ENCODE results near the gene NAA10. TPM values are rescaled to one million over a fixed set of nuclear protein-coding genes. Genes with fewer than 3 reads are reported as not detected.

Gene NAA10
- total RNA-seq, 1 experiment from 2014 or later = 124 TPM

- Histone ChIP-seq H3K27me3 (ENCODE audit: insufficient read depth, low read length) (no peaks in the 10 kb centered on the region), H4K20me1 (ENCODE audit: insufficient read depth) (no peaks in the 10 kb centered on the region), H2AFZ (ENCODE audit: low read depth, low read length, poor library complexity, severe bottlenecking) (no peak overlapping the region), H3K4me1 (ENCODE audit: control insufficient read depth in 1 of 2, insufficient read depth in 2 of 2, low read length in 2 of 2) (peaks cover 8 to 17% of the 10 kb centered on the region in 2 experiments), H3K4me2 (ENCODE audit: low read length) (no peak overlapping the region), H3K4me3 (replicated peaks in 1 of 2; ENCODE audit: low read depth in 1 of 2, low read length in 2 of 2) (no peak overlapping the region), H3K9me3 (ENCODE audit: control insufficient read depth in 1 of 2, insufficient read depth in 1 of 2, low read depth in 1 of 2, low read length in 2 of 2) (no peaks in the 10 kb centered on the region), H3K36me3 (ENCODE audit: control insufficient read depth in 1 of 2, insufficient read depth in 2 of 2, low read length in 2 of 2) (peaks cover 3 to 5% of the 10 kb centered on the region in 2 experiments; a peak in 2 of 4 replicates), H3K79me2 (ENCODE audit: insufficient read depth, low read length) (peaks cover 27% of the 10 kb centered on the region; the same call in 1 of the 2 replicates), H3K27ac (ENCODE audit: low read depth, low read length) (no peak overlapping the region), H3K9me2 (ENCODE audit: insufficient read depth) (no peaks in the 10 kb centered on the region), H3K9ac (ENCODE audit: low read length) (no peak overlapping the region)
- ATAC-seq (no peak), DNase-seq (ENCODE audit: low read depth, low spot score) (no peak)
- intact Hi-C loops (cut with micrococcal nuclease) = no loop called here
- TF ChIP-seq SRF (IDR thresholded peaks at IDR 0.05; ENCODE audit: low read depth) = no peak
- TF ChIP-seq RAD21 (IDR thresholded peaks at IDR 0.05; ENCODE audit: low read depth) = no peak
- TF ChIP-seq SIN3A (IDR thresholded peaks at IDR 0.05; ENCODE audit: low read depth) = no peak
- TF ChIP-seq POLR2AphosphoS5 (IDR thresholded peaks at IDR 0.05; ENCODE audit: low read depth, low read length) = no peak
- no peak for TF ChIP-seq ZFX (IDR thresholded peaks at IDR 0.05)
- no peak for TF ChIP-seq REST (IDR thresholded peaks at IDR 0.05; ENCODE audit: low read depth)
- TF ChIP-seq EGR1 (IDR thresholded peaks at IDR 0.05; ENCODE audit: low read depth) = no peak
- TF ChIP-seq EZH2 (IDR thresholded peaks at IDR 0.05) = no peak
- TF ChIP-seq FOSL1 (IDR thresholded peaks at IDR 0.05; ENCODE audit: low read depth) = no peak
- no peak for TF ChIP-seq CBX3 (IDR thresholded peaks at IDR 0.05; ENCODE audit: low read depth)
- no peak for TF ChIP-seq MAX (IDR thresholded peaks at IDR 0.05)
- no peak for TF ChIP-seq ATF3 (IDR thresholded peaks at IDR 0.05)
- TF ChIP-seq SP1 (IDR thresholded peaks at IDR 0.05; ENCODE audit: low read depth) = no peak
- TF ChIP-seq CEBPB (IDR thresholded peaks at IDR 0.05; ENCODE audit: low read depth) = no peak
- TF ChIP-seq ZNF274 (IDR thresholded peaks at IDR 0.05; ENCODE audit: low read depth, low read length) = no peak
- no peak for TF ChIP-seq YY1 (IDR thresholded peaks at IDR 0.05; ENCODE audit: extremely low read depth, insufficient replicate concordance, low read depth, low read length)
- no peak for TF ChIP-seq CTCF (IDR thresholded peaks at IDR 0.05 in 2 of 3, conservative IDR thresholded peaks at IDR 0.05 in 1 of 3; ENCODE audit: borderline replicate concordance in 1 of 3, insufficient read depth in 1 of 3, low read depth in 2 of 3, low read length in 2 of 3)
- CTCF ChIA-PET = no interaction called here
- POLR2A ChIA-PET = no interaction called here
- RAD21 ChIA-PET (ENCODE audit: low non-redundant PET in 1 of 2, low total read pairs in 2 of 2, uncharacterized antibody in 2 of 2, unreplicated experiment in 2 of 2) = no interaction called here
- BruUV-seq (replicated peaks) = no TSS peak
Measured at GRCh38 chrX:153921070-153921469, 13.8 kb downstream of the NAA10 start.
